Measurements from ENCODE around the gene MRPL1.

MRPL1 gene

DNA sequence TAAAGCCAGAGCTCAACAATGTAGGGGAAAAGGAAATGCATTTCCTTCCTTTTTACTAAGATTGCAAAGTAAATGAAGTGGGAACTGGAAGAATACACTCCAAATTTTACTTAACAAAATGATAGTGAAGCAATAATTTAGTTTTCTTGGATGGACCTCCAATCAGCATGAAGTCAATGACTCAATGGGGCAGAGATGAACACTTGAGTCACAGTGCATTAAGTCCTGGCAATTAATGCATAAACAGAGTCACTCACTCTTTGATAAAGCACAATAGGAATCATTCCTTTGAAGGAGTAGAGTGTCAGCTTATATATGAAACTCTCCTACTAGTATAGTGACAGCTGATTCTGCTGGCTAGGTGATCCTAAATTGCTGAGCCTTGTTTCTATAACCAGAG is 127.8 kb downstream of the MRPL1 start:
- no peak for DNase-seq

- no peak for DNase-seq
Measured at GRCh38 chr4:77990904-77991358, 128.3 kb downstream of the MRPL1 start.

DNA sequence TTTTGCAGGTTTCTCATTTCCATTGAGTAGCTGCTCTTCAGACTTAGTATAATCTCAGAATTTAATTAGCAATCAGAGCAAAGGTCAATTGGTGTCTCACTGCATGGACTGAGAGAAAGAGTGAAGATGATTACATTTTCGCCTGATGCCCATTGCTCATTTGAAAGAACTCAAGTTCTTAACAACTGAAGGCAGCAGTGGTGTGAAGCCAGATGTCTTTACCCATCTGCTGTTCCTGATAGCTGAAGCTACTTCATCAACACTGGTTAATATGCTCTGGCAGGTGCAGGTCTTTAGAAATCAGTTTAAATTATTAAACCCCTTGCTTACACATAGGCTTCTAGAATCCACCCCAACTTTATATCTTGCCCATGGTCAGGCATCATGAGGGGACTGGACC is 130.0 kb downstream of the MRPL1 start:
- DNase-seq, result no peak

DNA sequence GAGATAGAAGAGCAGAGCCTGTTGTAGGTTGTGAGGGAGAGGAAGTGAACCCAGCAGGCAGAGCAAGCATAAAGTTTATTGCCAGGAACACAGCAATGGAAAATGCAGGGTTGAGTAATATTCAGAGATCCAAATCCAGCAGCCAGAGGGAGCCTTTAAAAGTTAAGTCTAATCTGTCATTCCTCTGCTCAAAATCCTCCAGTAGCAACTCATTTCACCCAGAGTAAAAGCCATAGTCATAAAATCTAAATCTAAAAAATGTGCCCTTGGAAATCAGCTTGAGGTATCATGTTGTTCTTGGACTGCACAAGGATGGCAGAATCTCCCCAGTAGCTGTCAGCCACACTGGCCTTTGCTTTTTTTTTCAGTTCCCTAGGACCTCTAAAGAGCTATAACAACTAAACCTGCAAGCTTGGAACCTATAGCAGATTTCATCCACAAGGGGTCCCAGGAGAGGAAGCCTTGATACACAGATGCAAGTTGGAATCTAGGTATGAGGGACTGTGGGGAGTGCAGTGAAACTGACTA is 131.6 kb downstream of the MRPL1 start:
- DNase-seq, result no peak

DNA sequence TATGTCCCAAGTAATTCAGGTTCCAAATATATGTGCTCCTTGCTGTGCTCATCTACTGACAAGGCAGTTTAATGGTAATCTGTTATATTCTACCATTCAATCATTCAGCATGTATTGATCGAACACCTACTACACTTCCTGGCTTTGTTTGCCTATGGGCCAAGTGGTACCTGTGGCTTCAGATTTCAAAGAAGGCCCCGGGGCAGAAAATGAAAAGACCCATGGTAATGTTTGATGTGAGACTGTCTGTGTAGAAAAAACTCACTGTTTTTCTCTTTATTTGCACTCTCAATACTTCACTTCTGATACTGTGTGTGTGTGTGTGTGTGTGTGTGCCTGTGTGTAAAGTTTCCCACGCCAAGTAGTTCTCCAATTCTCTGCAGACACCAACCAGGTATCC is 133.4 kb downstream of the MRPL1 start:
- no peak for DNase-seq

GRCh38 chr4:78001531-78001930 is 138.9 kb downstream of the MRPL1 start:
- no peak for DNase-seq

GRCh38 chr4:78002260-78002659 is 139.6 kb downstream of the MRPL1 start:
- no peak for DNase-seq
